Left lung (tissue), 10 donors: ENCODE data around the gene CARHSP1. TPM values are rescaled to one million over a fixed set of nuclear protein-coding genes. Genes with fewer than 3 reads are reported as not detected.

Experiments used
- ATAC-seq: fragments of 200-7000 bp; cut with Tn5 transposase; one replicate; pipeline ENCODE4 v1.9.1; 2020; ENCODE audit warnings: moderate library complexity
- DNase-seq, 4 donors: peaks; one replicate each; pipeline ENCODE4 v3.0.0-alpha.2; 2013 to 2020
- H3K27ac ChIP-seq, 2 donors: fragments of 200-600 bp; sonication (generic) in 1 of 2; one replicate each; pipeline versions ENCODE4 v1.5.0 to v1.8.0; 2020 to 2021
- H3K27me3 ChIP-seq, 2 donors: fragments of 200-600 bp; sonication (generic) in 1 of 2; one replicate each; pipeline versions ENCODE4 v1.5.0 to v1.8.0; 2020 to 2021
- H3K36me3 ChIP-seq, 2 donors: fragments of 200-600 bp; sonication (generic) in 1 of 2; one replicate each; pipeline versions ENCODE4 v1.5.0 to v1.8.0; 2020 to 2021
- H3K4me1 ChIP-seq, 2 donors: fragments of 200-600 bp; one replicate each; pipeline ENCODE4 v1.8.0; 2021
- H3K4me3 ChIP-seq, 2 donors: fragments of 200-600 bp; sonication (generic) in 1 of 2; one replicate each; pipeline versions ENCODE4 v1.5.0 to v1.8.0; 2020 to 2021; ENCODE audit warnings: mild to moderate bottlenecking in 1 of 2
- H3K9me3 ChIP-seq, 2 donors: fragments of 200-600 bp; sonication (generic) in 1 of 2; one replicate each; pipeline versions ENCODE4 v1.5.0 to v1.8.0; 2020 to 2021
- CTCF ChIP-seq, 2 donors: fragments of 200-600 bp; sonication (generic) in 1 of 2; IDR thresholded peaks; one replicate each; pipeline versions ENCODE4 v1.5.0 to v1.8.0; 2021; ENCODE audit warnings: antibody characterized with exemption in 2 of 2
- intact Hi-C, 2 donors: fragments of 100-400 bp; cut with DNase I; formaldehyde crosslinking; loops; one replicate each; pipeline versions ENCODE4 v1.11.2 to v1.14.2; 2022
- polyA plus RNA-seq, 6 donors: library from polyadenylated mRNA; unstranded; fragments of 120-200 nt; gene quantifications; one replicate each; pipeline ENCODE4 v1.2.1, GENCODE V29; 2013; ENCODE audit not compliant: insufficient read length in 6 of 6
- total RNA-seq, 2 donors: library from RNA; stranded (reverse); fragmentation: NEBNext Ultra II Directional; extraction: Animal tissue kit (Norgen Biotek cat#: 25700); gene quantifications; one replicate each; pipeline ENCODE4 v1.2.1, GENCODE V29; 2021
- donor health status: DM: no; HTN: yes; CAD: no.
- donor health status: DM: no; HTN: no; CAD: no.

Gene CARHSP1
- total and polyA plus RNA-seq, 8 donors: 74.0 to 114 (median 93.7) TPM

- no peaks in the 10 kb centered on the region for H3K4me1 ChIP-seq
- TF ChIP-seq CTCF (IDR thresholded peaks at IDR 0.05): no peak
- ATAC-seq: no peak
- H3K9me3 ChIP-seq: no peaks in the 10 kb centered on the region
- H3K27me3 ChIP-seq: no peaks in the 10 kb centered on the region
- no peak overlapping the region for H3K4me3 ChIP-seq
- H3K27ac ChIP-seq: no peak overlapping the region
- intact Hi-C loops: no loop called here
- H3K36me3 ChIP-seq: peaks cover 4 to 100% of the 10 kb centered on the region in 2 donors
- DNase-seq: no peak
Measured at GRCh38 chr16:8914098-8914497, 45.3 kb upstream of the CARHSP1 start.

GRCh38 chr16:8912793-8913192, 44.0 kb upstream of the CARHSP1 start:
- peaks cover 4 to 100% of the 10 kb centered on the region in 2 donors for H3K36me3 ChIP-seq
- H3K4me1 ChIP-seq: no peaks in the 10 kb centered on the region
- intact Hi-C loops: no loop called here
- no peaks in the 10 kb centered on the region for H3K9me3 ChIP-seq
- H3K27me3 ChIP-seq: no peaks in the 10 kb centered on the region
- DNase-seq: no peak
- TF ChIP-seq CTCF (IDR thresholded peaks at IDR 0.05): no peak
- H3K4me3 ChIP-seq: no peak overlapping the region
- ATAC-seq: no peak
- no peak overlapping the region for H3K27ac ChIP-seq

- intact Hi-C loops: no loop called here
- peaks cover 14 to 100% of the 10 kb centered on the region in 2 donors for H3K36me3 ChIP-seq
Measured at GRCh38 chr16:8910811-8911210, 42.0 kb upstream of the CARHSP1 start.

GRCh38 chr16:8908810-8909468, 40.1 kb upstream of the CARHSP1 start:
- H3K4me3 ChIP-seq: no peak overlapping the region
- intact Hi-C loops: loop anchor here in 1 of 2 donors (10.0 kb wide), 1 partner anchor 96 kb away; no protein-coding TSS in a partner anchor
- ATAC-seq: peak; percentile 15
- H3K27ac ChIP-seq: no peak overlapping the region
- peaks cover 0 to 4% of the 10 kb centered on the region in 2 donors for H3K4me1 ChIP-seq
- no peaks in the 10 kb centered on the region for H3K27me3 ChIP-seq
- peaks cover 10 to 100% of the 10 kb centered on the region in 2 donors for H3K36me3 ChIP-seq
- no peak for TF ChIP-seq CTCF (IDR thresholded peaks at IDR 0.05)
- no peak for DNase-seq
- no peaks in the 10 kb centered on the region for H3K9me3 ChIP-seq

More at GRCh38 chr16:8910811-8911210, 42.0 kb upstream of the CARHSP1 start:
- TF ChIP-seq CTCF (IDR thresholded peaks at IDR 0.05): no peak
- Histone ChIP-seq H3K4me1 (peaks cover 0 to 4% of the 10 kb centered on the region in 2 donors), H3K27me3 (no peaks in the 10 kb centered on the region), H3K9me3 (no peaks in the 10 kb centered on the region), H3K27ac (no peak overlapping the region), H3K4me3 (no peak overlapping the region)
- DNase-seq: no peak
- ATAC-seq: no peak

GRCh38 chr16:8907096-8907495, 38.3 kb upstream of the CARHSP1 start:
- Histone ChIP-seq H3K9me3 (no peaks in the 10 kb centered on the region), H3K4me1 (peaks cover 0 to 4% of the 10 kb centered on the region in 2 donors), H3K27me3 (no peaks in the 10 kb centered on the region), H3K4me3 (no peak overlapping the region), H3K27ac (no peak overlapping the region), H3K36me3 (peaks cover 10 to 100% of the 10 kb centered on the region in 2 donors)
- DNase-seq (no peak), ATAC-seq (no peak)
- TF ChIP-seq CTCF (IDR thresholded peaks at IDR 0.05): no peak
- intact Hi-C loops: loop anchor here in 1 of 2 donors (10.0 kb wide), 1 partner anchor 98 kb away; no protein-coding TSS in a partner anchor
